Neuronal stem cell (in vitro differentiated cells): ENCODE measurements around the gene ZNF443.
"Not testable (repeated sequence)": the region's sequence is repeated elsewhere in the genome, so short reads cannot be mapped to it uniquely, and the experiment has no call there.

Experiments used
- DNase-seq: peaks from one replicate; pipeline ENCODE4 v3.0.0-alpha.2; 2013; ENCODE audit warnings: low spot score
- H2AFZ ChIP-seq: one replicate; pipeline ENCODE4 v1.6.1; 2013; ENCODE audit warnings: mild to moderate bottlenecking, low read length, inconsistent platforms
- H2AK5ac ChIP-seq: 2 replicates; pipeline ENCODE4 v1.6.1; 2013; ENCODE audit warnings: low read depth, mild to moderate bottlenecking, inconsistent platforms, low read length, moderate library complexity, mixed read lengths
- H2BK120ac ChIP-seq: 2 replicates; pipeline ENCODE4 v1.6.1; 2013; ENCODE audit warnings: low read depth, mild to moderate bottlenecking, inconsistent platforms, low read length, moderate library complexity, mixed read lengths
- H2BK12ac ChIP-seq: one replicate; pipeline ENCODE4 v1.6.1; 2013; ENCODE audit warnings: low read length, inconsistent platforms
- H2BK15ac ChIP-seq: 2 replicates; pipeline ENCODE4 v1.6.1; 2013; ENCODE audit warnings: mild to moderate bottlenecking, low read length, inconsistent platforms, mixed read lengths
- H2BK5ac ChIP-seq: one replicate; pipeline ENCODE4 v1.6.1; 2013; ENCODE audit warnings: inconsistent platforms, mild to moderate bottlenecking, low read length, moderate library complexity
- H3K14ac ChIP-seq: one replicate; pipeline ENCODE4 v1.6.1; 2013; ENCODE audit warnings: low read length, inconsistent platforms
- H3K18ac ChIP-seq: 2 replicates; pipeline ENCODE4 v1.6.1; 2013; ENCODE audit warnings: low read length, inconsistent platforms
- H3K23ac ChIP-seq: 2 replicates; pipeline ENCODE4 v1.6.1; 2013; ENCODE audit warnings: low read depth, mild to moderate bottlenecking, mixed read lengths, low read length, inconsistent platforms; ENCODE audit not compliant: poor library complexity
- H3K27ac ChIP-seq: replicated peaks from 3 replicates; pipeline ENCODE4 v1.5.1; 2013; ENCODE audit warnings: low read length, inconsistent platforms
- H3K27me3 ChIP-seq, 3 experiments: 2 replicates each; pipeline ENCODE4 v1.6.1; 2013; ENCODE audit warnings: low read length in 3 of 3, mild to moderate bottlenecking in 2 of 3, inconsistent platforms in 1 of 3, low read depth in 1 of 3, mixed read lengths in 1 of 3, moderate library complexity in 1 of 3; ENCODE audit not compliant: control insufficient read depth in 3 of 3, insufficient read depth in 3 of 3
- H3K36me3 ChIP-seq, 2 donors: replicated peaks in 1 of 2; 2 replicates each; pipeline ENCODE4 v1.6.1; 2013; ENCODE audit warnings: low read length in 2 of 2; ENCODE audit not compliant: control insufficient read depth in 2 of 2, insufficient read depth in 2 of 2
- H3K4ac ChIP-seq: 2 replicates; pipeline ENCODE4 v1.6.1; 2013; ENCODE audit warnings: inconsistent platforms, mild to moderate bottlenecking, low read length, moderate library complexity
- H3K4me1 ChIP-seq, 2 donors: 1 replicate in 1 of 2; 2 replicates in 1 of 2; pipeline ENCODE4 v1.6.1; 2013; ENCODE audit warnings: low read length in 2 of 2, low read depth in 1 of 2; ENCODE audit not compliant: control insufficient read depth in 2 of 2, insufficient read depth in 1 of 2
- H3K4me2 ChIP-seq: one replicate; pipeline ENCODE4 v1.6.1; 2013; ENCODE audit warnings: mild to moderate bottlenecking, low read length, inconsistent platforms; ENCODE audit not compliant: insufficient read depth, poor library complexity, severe bottlenecking
- H3K4me3 ChIP-seq, 2 donors: 2 replicates each; pipeline ENCODE4 v1.5.1; 2013; ENCODE audit warnings: low read length in 2 of 2, mild to moderate bottlenecking in 2 of 2, inconsistent platforms in 1 of 2, moderate library complexity in 1 of 2
- H3K79me1 ChIP-seq: one replicate; pipeline ENCODE4 v1.6.1; 2013; ENCODE audit warnings: low read depth, mild to moderate bottlenecking, inconsistent platforms, low read length, moderate library complexity
- H3K9ac ChIP-seq: one replicate; pipeline ENCODE4 v1.6.1; 2013; ENCODE audit warnings: mild to moderate bottlenecking, low read depth, low read length, inconsistent platforms; ENCODE audit not compliant: poor library complexity
- H3K9me3 ChIP-seq, 2 donors: replicated peaks in 1 of 2; 2 replicates each; pipeline versions ENCODE3 to v1.6.1; 2013; ENCODE audit warnings: low read length in 2 of 2, mild to moderate bottlenecking in 2 of 2, inconsistent platforms in 1 of 2, low read depth in 1 of 2, mixed read lengths in 1 of 2, moderate library complexity in 1 of 2; ENCODE audit not compliant: control insufficient read depth in 2 of 2, insufficient read depth in 1 of 2
- H4K8ac ChIP-seq: one replicate; pipeline ENCODE4 v1.6.1; 2013; ENCODE audit warnings: low read depth, mild to moderate bottlenecking, inconsistent platforms, low read length, moderate library complexity
- H4K91ac ChIP-seq: one replicate; pipeline ENCODE4 v1.6.1; 2013; ENCODE audit warnings: low read length, low read depth, mild to moderate bottlenecking, inconsistent platforms; ENCODE audit not compliant: poor library complexity
- WGBS, 2 donors: extraction: QIAGEN DNeasy Blood & Tissue Kit; methylation state at CpG; one replicate each; pipeline ENCODE4 v1.1.7; 2013; ENCODE audit warnings: missing lambda C conversion rate in 2 of 2, mixed read lengths in 1 of 2; ENCODE audit not compliant: insufficient read length in 2 of 2, insufficient replicate concordance in 1 of 2; ENCODE audit errors: extremely low coverage in 2 of 2; 5-methylcytosine and 5-hydroxymethylcytosine counted together

ZNF443 gene

DNA sequence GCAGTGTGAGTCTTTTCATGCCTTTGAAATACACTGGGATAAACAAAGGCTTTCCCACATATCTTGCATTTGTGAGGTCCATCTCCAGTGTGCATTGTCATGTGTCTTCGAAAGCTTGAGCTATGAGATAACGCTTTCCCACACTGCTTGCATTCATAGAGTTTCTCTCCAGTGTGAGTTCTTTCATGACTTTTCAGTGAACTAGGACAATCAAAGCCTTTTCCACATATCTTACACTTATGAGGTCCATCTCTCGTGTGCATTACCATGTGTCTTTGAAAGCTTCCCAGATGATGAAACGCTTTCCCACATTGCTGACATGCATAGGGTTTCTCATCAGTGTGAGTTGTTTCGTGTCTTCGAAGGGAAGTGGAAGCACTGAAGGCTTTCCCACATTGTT is 49.7 kb downstream of the ZNF443 start:
- not testable (repeated sequence) for H3K4me2 ChIP-seq

GRCh38 chr19:12386365-12386764 is 54.5 kb downstream of the ZNF443 start:
- H2BK15ac ChIP-seq, H2BK12ac ChIP-seq, H3K18ac ChIP-seq, H3K79me1 ChIP-seq, H3K4ac ChIP-seq, H4K8ac ChIP-seq, H4K91ac ChIP-seq, H3K9ac ChIP-seq, H3K4me2 ChIP-seq, H3K4me3 ChIP-seq, H2BK120ac ChIP-seq, H3K14ac ChIP-seq, H3K4me1 ChIP-seq, H2AFZ ChIP-seq, DNase-seq, H3K27me3 ChIP-seq, H2BK5ac ChIP-seq, H2AK5ac ChIP-seq, H3K27ac ChIP-seq, H3K23ac ChIP-seq: not testable (repeated sequence)
- Histone ChIP-seq H3K36me3 (peaks cover 8 to 26% of the 10 kb centered on the region in 2 donors), H3K9me3 (peaks cover 3 to 43% of the 10 kb centered on the region in 2 donors)
- WGBS, 2 donors: no CpG with 5 or more reads among the region's 2 CpGs

More for the DNA sequence above, 49.7 kb downstream of the ZNF443 start:
- Histone ChIP-seq H3K36me3 (peaks cover 12 to 41% of the 10 kb centered on the region in 2 donors), H3K9me3 (peaks cover 0 to 52% of the 10 kb centered on the region in 2 donors)
- no CpG with 5 or more reads among the region's 6 CpGs for WGBS, 2 donors
- H4K91ac ChIP-seq, H3K23ac ChIP-seq, H4K8ac ChIP-seq, H2BK15ac ChIP-seq, H3K4ac ChIP-seq, H2AFZ ChIP-seq, H2BK12ac ChIP-seq, H3K18ac ChIP-seq, H3K27me3 ChIP-seq, H3K79me1 ChIP-seq, H3K14ac ChIP-seq, H2AK5ac ChIP-seq, H3K27ac ChIP-seq, H2BK120ac ChIP-seq, H3K9ac ChIP-seq, H3K4me3 ChIP-seq, DNase-seq, H2BK5ac ChIP-seq, H3K4me1 ChIP-seq: not testable (repeated sequence)

DNA sequence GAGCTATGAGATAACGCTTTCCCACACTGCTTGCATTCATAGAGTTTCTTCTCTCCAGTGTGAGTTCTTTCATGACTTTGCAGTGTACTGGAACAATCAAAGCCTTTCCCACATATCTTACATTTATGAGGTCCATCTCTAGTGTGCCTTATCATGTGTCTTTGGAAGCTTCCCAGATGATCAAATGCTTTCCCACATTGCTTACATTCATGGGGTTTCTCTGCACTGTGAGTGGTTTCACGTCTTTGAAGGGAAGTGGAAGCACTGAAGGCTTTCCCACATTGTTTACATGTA is 60.4 kb downstream of the ZNF443 start:
- no peak overlapping the region for H3K27ac ChIP-seq
- no peak overlapping the region for H2BK15ac ChIP-seq
- no peak overlapping the region for H3K23ac ChIP-seq
- DNase-seq: no peak
- no peak overlapping the region for H2BK120ac ChIP-seq
- no peak overlapping the region for H3K4ac ChIP-seq
- H2AK5ac ChIP-seq: no peak overlapping the region
- H3K36me3 ChIP-seq: peaks cover 1 to 7% of the 10 kb centered on the region in 2 donors
- no peak overlapping the region for H4K91ac ChIP-seq
- H3K9me3 ChIP-seq: peaks cover 8 to 56% of the 10 kb centered on the region in 2 donors
- no peak overlapping the region for H2BK12ac ChIP-seq
- no CpG with 5 or more reads among the region's 2 CpGs for WGBS, 2 donors
- H3K27me3 ChIP-seq: no peaks in the 10 kb centered on the region
- H3K4me3 ChIP-seq: no peak overlapping the region
- H2AFZ ChIP-seq: no peak overlapping the region
- H3K14ac ChIP-seq: no peak overlapping the region
- H3K4me1 ChIP-seq: no peaks in the 10 kb centered on the region
- no peak overlapping the region for H4K8ac ChIP-seq
- no peaks in the 10 kb centered on the region for H3K79me1 ChIP-seq
- H3K9ac ChIP-seq: no peak overlapping the region
- H2BK5ac ChIP-seq: no peak overlapping the region
- no peak overlapping the region for H3K4me2 ChIP-seq
- no peak overlapping the region for H3K18ac ChIP-seq

- Histone ChIP-seq H2BK15ac (no peak overlapping the region), H3K9me3 (peaks cover 8 to 56% of the 10 kb centered on the region in 2 donors), H3K4me2 (no peak overlapping the region), H3K27ac (no peak overlapping the region), H3K18ac (no peak overlapping the region), H3K9ac (no peak overlapping the region), H2AFZ (no peak overlapping the region), H2BK5ac (no peak overlapping the region), H3K4ac (no peak overlapping the region), H3K36me3 (peaks cover 1 to 7% of the 10 kb centered on the region in 2 donors), H3K4me1 (no peaks in the 10 kb centered on the region), H2AK5ac (no peak overlapping the region), H3K4me3 (no peak overlapping the region), H2BK12ac (no peak overlapping the region), H3K23ac (no peak overlapping the region), H4K8ac (no peak overlapping the region), H3K14ac (no peak overlapping the region), H3K27me3 (no peaks in the 10 kb centered on the region), H4K91ac (no peak overlapping the region), H3K79me1 (no peaks in the 10 kb centered on the region), H2BK120ac (no peak overlapping the region)
- DNase-seq: no peak
- no CpG with 5 or more reads among the region's 5 CpGs for WGBS, 2 donors
Observed at GRCh38 chr19:12379732-12380443, 60.9 kb downstream of the ZNF443 start.
